NK-92 (cell line): ENCODE data around the gene ACADSB.

Experiments used
- DNase-seq: peaks from one replicate; lab custom pipeline; 2025; ENCODE audit not compliant: unreplicated experiment; lab: John Stamatoyannopoulos, UW

Gene ACADSB

GRCh38 chr10:123008355-123009104, at the start of gene ACADSB, which contains the start of gene IKZF5:
TSS of gene ACADSB (plus strand) at chr10:123009006. CDS start at chr10:123009030, 24 bp downstream.
TSS of gene IKZF5 (minus strand) at chr10:123008795. CDS start at chr10:122998625, 10,170 bp downstream.
- peak; percentile 82 for DNase-seq

DNA sequence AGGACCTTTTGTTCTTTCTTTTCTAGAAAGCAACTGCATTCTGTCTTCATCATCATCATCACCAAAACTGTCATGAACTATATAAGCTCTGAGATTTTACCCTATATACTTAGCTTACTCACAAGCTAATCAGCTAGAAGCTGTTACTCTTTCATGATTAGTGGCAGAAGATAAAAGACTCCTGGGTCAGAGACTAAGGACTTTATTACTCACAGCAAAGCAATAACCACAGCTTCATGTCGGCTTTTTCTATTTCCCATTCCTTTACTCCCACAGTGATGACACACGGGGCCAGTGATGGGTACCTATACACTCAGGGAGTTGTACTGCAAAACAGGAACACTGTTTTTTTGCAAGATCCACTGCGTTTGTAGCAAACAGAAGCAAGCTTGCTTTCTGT, 46.4 kb upstream of the ACADSB start:
- DNase-seq, result no peak

DNA sequence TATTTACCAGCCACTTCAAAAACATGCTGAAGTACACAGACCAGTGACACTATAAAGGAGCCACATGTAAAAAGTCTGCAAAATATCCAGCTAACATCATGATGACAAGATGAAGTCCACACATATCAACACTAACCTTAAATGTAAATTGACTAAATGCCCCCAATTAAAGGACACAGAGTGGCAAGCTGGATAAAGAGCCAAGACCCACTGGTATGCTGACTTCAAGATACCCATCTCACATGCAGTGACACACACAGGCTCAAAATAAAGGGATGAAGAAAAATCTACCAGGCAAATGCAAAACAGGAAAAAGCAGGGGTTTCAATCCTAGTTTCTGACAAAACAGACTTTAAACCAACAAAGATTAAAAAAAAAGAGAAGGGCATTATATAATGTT, 41.9 kb upstream of the ACADSB start:
- DNase-seq, result no peak

DNA sequence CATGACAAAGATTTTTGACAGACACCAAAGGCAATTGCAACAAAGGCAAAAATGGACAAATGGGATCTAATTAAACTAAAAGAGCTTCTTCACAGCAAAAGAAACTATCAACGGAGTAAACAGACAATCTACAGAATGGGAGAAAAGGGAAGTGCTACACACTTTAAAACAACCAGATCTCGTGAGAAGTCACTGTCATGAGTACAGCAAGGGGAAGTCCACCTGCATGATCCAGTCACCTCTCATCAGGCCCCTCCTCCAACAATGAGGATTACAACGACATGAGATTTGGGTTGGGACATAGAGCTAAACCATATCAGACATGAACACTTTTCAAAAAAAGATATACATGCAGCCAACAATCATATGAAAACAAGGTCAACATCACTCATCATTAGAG, 40.1 kb upstream of the ACADSB start:
- no peak for DNase-seq

DNA sequence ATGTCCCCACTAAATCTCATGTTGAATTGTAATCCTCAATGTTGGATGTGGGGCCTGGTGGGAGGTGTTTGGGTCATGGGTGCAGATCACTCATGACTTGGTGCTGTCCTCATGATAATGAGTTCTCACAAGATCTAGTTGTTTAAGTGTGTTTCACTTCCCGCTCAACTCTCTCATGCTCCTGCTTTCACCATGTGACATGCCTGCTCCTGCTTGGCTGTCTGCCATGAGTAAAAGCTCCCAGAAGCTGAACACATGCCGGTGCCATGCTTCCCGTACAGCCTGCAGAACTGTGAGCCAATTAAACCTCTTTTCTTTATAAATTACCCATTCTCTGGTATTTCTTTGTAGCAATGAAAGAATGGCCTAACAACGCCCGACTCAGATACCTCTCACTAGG, 34.8 kb upstream of the ACADSB start:
- DNase-seq, result no peak

DNA sequence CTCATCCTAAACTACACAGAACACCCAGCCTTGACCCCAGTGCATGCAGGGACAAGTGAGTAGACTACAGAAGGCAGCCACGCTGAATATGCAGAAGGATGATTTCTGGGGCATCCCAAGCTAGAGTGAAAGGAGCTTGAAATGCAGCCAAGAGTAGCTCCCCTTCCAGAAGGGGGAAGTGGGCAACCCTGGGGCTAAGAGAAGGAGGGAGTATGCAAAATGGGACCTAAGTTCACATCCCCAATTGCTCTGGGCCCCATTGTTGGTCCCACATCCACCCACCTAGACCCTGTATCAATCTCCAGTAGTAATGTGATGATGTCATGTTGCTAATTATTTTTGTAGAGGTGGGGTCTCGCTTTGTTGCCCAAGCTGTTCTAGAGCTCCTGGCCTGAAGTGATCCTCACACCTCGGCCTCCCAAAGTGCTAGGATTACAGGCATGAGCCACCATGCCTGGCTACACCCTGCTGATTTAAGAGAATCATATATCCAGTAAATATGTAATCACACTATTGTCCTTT, 34.2 kb upstream of the ACADSB start:
- no peak for DNase-seq

DNA sequence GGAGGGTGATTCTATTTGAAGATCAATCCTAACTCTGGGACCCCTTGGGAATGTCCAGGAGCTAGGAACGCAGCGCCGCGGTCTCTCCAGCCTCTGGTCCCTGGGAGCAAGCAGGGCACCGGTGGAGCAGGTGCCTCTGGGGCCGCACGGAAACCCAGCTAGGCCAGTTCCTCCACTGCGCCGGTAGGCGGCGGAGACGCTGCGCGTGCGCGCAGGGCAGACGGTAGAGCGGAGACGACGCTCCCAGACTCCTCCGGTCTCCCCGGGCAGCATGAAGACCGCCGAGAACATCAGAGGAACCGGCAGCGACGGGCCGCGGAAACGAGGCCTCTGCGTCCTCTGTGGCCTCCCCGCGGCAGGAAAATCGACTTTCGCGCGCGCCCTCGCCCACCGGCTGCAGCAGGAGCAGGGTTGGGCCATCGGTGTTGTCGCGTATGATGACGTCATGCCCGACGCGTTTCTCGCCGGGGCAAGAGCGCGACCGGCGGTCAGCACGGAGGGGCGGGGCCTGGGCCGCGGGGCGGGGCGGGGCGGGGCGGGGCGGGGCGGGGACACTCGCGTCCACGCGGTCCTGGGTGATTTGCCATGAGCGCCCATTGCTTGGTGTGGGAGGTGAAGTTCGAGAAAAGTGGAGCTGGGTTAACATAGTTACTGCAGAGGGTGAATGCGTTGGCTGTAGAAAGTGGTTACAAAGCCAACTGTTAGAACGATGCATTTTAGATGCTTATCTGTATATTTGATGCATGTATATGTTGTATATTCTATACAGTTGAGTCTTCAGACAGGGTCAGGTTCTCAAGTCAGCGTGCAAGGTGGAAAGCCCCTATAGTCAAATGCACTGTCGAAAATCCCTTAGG, 28.4 kb upstream of the ACADSB start, which contains the start of gene PSTK:
Gene PSTK (plus strand): TSS at position 193 of the 857 bp plus-strand sequence. CDS start 79 bp downstream, at position 272.
- DNase-seq, result peak; percentile 40

- DNase-seq, result no peak
Observed at GRCh38 chr10:122981066-122981464, 27.7 kb upstream of the ACADSB start.

DNA sequence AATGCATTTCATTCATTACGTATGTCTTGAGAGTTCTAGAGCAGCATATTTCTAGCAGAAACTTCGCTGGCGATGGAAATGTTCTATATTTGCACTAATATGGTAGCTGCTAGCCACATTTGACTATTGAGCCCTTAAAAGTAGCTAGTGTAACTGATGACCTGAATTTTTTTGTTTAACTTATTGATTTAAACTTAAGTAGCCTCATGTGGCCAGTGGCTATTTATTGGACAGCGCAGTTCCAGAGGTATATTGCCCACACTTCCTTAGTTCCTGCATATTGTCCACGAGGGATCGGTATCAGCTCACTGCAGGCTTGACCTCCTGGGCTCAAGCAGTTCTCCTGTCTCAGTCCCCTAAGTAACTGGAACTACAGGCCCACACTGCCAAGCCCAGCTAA, 24.9 kb upstream of the ACADSB start:
- no peak for DNase-seq

- no peak for DNase-seq
Observed at GRCh38 chr10:122984708-122985107, 24.1 kb upstream of the ACADSB start.

DNA sequence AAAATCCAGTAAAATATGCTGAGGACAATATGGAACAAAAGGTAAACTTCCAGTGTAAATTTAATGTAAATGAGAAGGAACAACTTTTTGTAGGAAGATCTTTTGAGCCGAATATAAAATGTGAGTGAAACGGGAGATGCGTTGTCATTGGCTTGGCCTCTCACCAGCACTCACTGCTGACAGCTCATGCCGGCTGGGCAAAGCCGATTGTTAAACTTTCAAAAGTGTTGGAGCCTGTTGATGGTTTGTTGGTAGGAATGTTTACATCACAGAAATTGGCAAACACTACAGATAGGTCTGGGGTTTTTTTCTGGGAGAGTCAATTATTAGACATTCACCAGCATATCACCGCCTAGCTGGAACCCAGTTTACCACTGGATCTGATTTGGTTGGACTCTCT, 22.5 kb upstream of the ACADSB start:
- DNase-seq, result no peak

- DNase-seq, result no peak
Observed at GRCh38 chr10:122988501-122988900, 20.3 kb upstream of the ACADSB start.

GRCh38 chr10:122990278-122990677, 18.5 kb upstream of the ACADSB start:
- DNase-seq, result no peak

GRCh38 chr10:122992031-122992585, 16.7 kb upstream of the ACADSB start:
- DNase-seq, result no peak

DNA sequence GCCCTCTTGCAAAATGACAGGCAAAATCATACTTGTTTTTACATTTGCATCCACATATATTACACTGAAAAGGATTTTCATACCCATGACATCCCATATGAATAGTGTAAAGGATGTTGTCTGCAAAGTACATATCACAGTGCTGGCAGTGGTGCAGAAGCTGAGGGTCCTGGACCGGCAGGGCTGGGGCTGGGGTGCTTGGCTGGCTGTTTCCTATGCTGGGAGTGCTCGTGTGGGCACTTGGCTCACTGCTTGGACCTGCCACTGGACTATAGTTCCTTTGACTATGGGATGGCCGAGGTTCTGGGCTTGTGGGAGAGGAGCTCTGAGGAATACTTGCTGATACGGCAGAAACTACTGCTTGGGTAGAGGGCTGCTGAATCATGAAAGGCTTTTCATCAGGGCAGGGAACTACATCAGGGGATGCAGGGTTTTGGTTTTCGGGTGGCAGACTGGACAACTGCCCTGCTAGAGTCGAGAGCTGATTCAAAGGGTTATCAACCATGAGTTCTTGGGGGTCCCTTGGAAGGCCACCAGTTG, 14.9 kb upstream of the ACADSB start:
- DNase-seq, result no peak

DNA sequence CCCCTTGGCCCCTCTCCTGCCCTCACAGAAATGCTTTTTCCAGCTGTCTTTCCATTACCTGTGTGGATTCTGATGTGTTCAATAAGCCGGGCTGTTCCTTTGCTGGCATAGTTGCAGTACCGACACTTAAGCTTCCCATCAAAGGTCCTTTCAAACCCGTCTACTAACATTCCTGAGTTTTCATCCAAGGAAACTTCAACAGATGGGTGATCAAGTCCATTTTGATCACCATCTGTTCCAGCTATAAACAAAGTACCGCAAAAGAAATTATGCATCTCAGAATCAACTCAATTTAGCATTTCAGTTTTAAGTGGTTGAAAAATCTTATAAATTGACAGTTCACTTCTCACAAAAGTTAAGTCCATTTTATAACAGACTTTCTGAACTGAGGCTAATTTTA, 12.9 kb upstream of the ACADSB start:
- no peak for DNase-seq

DNA sequence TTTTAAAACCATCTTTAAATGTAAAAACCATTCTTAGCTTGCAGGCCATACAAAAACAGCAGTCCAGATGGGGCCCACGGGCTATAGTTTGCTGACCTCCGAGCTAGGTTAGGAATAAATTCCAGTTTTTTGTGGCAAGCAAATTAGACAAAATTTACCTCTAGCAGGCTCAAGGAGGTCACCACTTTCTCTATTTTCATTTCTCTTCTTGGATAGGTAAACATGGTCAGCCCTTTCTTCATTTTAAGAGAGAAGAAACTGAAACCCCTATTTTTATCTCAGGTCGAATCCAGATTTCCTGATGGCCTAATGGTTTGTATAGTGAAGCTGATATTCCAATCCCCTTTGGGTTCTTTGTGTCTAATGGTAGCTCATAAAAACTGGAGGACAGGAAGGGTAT, 10.9 kb upstream of the ACADSB start:
- DNase-seq, result no peak

GRCh38 chr10:122998360-122998917, 10.4 kb upstream of the ACADSB start:
- no peak for DNase-seq

DNA sequence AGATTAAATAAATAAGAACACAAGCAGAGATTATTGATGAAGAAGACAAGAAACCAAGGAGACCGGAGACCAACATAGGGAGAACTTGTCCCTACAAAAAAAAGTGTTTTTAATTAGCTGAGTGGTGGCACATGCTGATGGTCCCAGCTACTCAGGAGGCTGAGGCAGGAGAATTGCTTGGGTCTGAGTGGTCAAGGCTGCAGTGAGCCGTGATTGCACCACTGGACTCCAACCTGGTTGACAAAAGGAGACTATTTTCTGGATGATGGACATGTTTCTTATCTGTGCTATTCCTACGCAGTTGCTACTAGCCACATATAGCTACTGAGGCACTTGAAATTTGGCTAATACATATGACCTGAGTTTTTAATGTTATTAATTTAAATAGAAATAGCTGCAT, 9.9 kb upstream of the ACADSB start:
- DNase-seq, result no peak

DNA sequence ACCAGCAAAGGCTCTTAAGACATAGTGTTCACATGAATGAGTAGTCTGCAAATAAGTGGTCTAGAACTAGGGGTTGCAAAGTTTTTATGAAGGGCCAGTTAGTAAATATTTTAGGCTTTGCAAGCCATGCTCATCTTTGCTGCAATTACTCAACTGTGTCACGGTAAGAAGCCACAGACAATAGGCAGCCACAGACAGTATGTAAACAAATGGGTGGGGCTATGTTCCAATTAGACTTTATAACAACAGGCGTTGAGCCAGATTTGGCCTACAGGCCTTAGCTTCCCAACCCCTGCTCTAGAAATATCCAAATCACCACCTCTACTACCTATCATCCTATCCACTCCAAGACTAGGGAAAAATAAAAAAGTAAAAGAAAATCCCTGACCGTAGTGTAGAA, 9.5 kb upstream of the ACADSB start:
- no peak for DNase-seq

GRCh38 chr10:123000155-123000554, 8.7 kb upstream of the ACADSB start:
- no peak for DNase-seq
